OCI-LY7 (cell line): ENCODE data around the gene HCFC1.

Source experiments
- EZH2phosphoT487 ChIP-seq: fragments of 200-600 bp; sonication (generic); IDR thresholded peaks from 2 replicates; pipeline ENCODE4 v1.6.1; 2018; ENCODE audit warnings: low read depth, borderline replicate concordance, mild to moderate bottlenecking, mixed run types, antibody characterized with exemption, low read length, moderate library complexity, mixed read lengths
- TF ChIP-seq, protein P1 (sequence below): fragments of 200-600 bp; sonication (generic); conservative IDR thresholded peaks from 2 replicates; pipeline ENCODE4 v1.5.1; 2014; ENCODE audit warnings: mild to moderate bottlenecking, antibody characterized with exemption, low read length, moderate library complexity, mixed read lengths

DNA sequence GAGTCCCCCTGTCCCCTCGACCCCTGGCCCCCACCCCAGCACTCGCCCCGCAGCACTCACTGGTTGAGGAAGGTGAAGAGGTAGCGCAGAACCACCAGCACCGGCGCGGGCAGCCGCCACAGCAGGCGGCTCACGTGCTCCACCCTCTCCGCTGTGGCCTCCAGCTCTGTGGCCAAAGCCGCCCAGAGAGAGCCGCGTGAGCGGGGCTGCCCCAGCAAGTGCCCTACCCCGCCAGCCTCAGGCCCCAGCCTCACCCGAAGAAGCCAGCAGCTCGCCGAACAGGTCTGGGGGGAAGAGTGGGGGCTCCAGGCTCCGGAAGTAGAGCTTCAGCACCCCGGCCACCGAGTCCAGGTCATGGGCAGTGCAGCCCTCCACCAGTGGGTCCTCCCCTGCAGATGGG, 61.2 kb downstream of the HCFC1 start:
- TF ChIP-seq, protein P1, sequence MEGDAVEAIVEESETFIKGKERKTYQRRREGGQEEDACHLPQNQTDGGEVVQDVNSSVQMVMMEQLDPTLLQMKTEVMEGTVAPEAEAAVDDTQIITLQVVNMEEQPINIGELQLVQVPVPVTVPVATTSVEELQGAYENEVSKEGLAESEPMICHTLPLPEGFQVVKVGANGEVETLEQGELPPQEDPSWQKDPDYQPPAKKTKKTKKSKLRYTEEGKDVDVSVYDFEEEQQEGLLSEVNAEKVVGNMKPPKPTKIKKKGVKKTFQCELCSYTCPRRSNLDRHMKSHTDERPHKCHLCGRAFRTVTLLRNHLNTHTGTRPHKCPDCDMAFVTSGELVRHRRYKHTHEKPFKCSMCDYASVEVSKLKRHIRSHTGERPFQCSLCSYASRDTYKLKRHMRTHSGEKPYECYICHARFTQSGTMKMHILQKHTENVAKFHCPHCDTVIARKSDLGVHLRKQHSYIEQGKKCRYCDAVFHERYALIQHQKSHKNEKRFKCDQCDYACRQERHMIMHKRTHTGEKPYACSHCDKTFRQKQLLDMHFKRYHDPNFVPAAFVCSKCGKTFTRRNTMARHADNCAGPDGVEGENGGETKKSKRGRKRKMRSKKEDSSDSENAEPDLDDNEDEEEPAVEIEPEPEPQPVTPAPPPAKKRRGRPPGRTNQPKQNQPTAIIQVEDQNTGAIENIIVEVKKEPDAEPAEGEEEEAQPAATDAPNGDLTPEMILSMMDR, result no peak
- no peak for TF ChIP-seq EZH2phosphoT487
